Neural progenitor cell (in vitro differentiated cells): Measurements from ENCODE around the gene RBMS1. TPM values are rescaled to one million over a fixed set of nuclear protein-coding genes. Genes with fewer than 3 reads are reported as not detected.
"Not testable (repeated sequence)": the region's sequence is repeated elsewhere in the genome, so short reads cannot be mapped to it uniquely, and the experiment has no call there.

Experiments
- DNase-seq: peaks from one replicate; pipeline ENCODE4 v3.0.0-alpha.2; 2016; ENCODE audit warnings: low spot score
- H2AFZ ChIP-seq: fragments of 200-600 bp; sonication (generic); replicated peaks from 2 replicates; pipeline ENCODE4 v1.6.1; 2016; ENCODE audit warnings: antibody characterized with exemption
- H3F3A ChIP-seq: fragments of 200-600 bp; sonication (generic); 2 replicates; pipeline ENCODE4 v1.6.1; 2016; ENCODE audit warnings: antibody characterized with exemption, low read depth
- H3K27ac ChIP-seq: fragments of 200-600 bp; sonication (generic); 2 replicates; pipeline ENCODE4 v1.5.1; 2016; ENCODE audit warnings: mild to moderate bottlenecking
- H3K27me3 ChIP-seq: fragments of 200-600 bp; sonication (generic); 2 replicates; pipeline ENCODE4 v1.6.1; 2016; ENCODE audit warnings: mild to moderate bottlenecking, moderate library complexity
- H3K36me3 ChIP-seq: fragments of 200-600 bp; sonication (generic); 2 replicates; pipeline ENCODE4 v1.5.1; 2016
- H3K4me1 ChIP-seq: fragments of 200-600 bp; sonication (generic); 2 replicates; pipeline ENCODE4 v1.6.1; 2016; ENCODE audit warnings: mixed run types
- H3K4me2 ChIP-seq: fragments of 200-600 bp; sonication (generic); 2 replicates; pipeline ENCODE4 v1.6.1; 2016
- H3K4me3 ChIP-seq: fragments of 200-600 bp; sonication (generic); 2 replicates; pipeline ENCODE4 v1.5.1; 2016
- H3K79me2 ChIP-seq: fragments of 200-600 bp; sonication (generic); 2 replicates; pipeline ENCODE4 v1.6.1; 2016; ENCODE audit warnings: low read depth
- H3K9ac ChIP-seq: fragments of 200-600 bp; sonication (generic); 2 replicates; pipeline ENCODE4 v1.6.1; 2016
- H3K9me3 ChIP-seq: fragments of 200-600 bp; sonication (generic); 2 replicates; pipeline ENCODE4 v1.5.1; 2016; ENCODE audit warnings: low read depth
- H4K20me1 ChIP-seq: fragments of 200-600 bp; sonication (generic); 2 replicates; pipeline ENCODE4 v1.6.1; 2016; ENCODE audit warnings: low read depth
- H3K27ac Mint-ChIP-seq: 3 replicates; pipeline ENCODE4 v1.8.0; 2021; ENCODE audit warnings: mixed read lengths
- H3K27me3 Mint-ChIP-seq: 2 replicates; pipeline ENCODE4 v1.8.0; 2022; ENCODE audit warnings: low read depth, mild to moderate bottlenecking, inconsistent platforms, moderate library complexity, mixed read lengths; ENCODE audit not compliant: insufficient read depth
- H3K36me3 Mint-ChIP-seq: 3 replicates; pipeline ENCODE4 v1.8.0; 2021; ENCODE audit warnings: mixed read lengths
- H3K4me1 Mint-ChIP-seq: 3 replicates; pipeline ENCODE4 v1.8.0; 2021; ENCODE audit warnings: mixed read lengths
- H3K4me3 Mint-ChIP-seq: 3 replicates; pipeline ENCODE4 v1.8.0; 2021; ENCODE audit warnings: mild to moderate bottlenecking, moderate library complexity, mixed read lengths
- H3K9me3 Mint-ChIP-seq: 3 replicates; pipeline ENCODE4 v1.8.0; 2020; ENCODE audit warnings: mixed read lengths
- CTCF ChIP-seq: fragments of 200-600 bp; sonication (generic); IDR thresholded peaks from 2 replicates; pipeline ENCODE4 v1.5.1; 2017; ENCODE audit warnings: antibody characterized with exemption, mild to moderate bottlenecking
- EZH2 ChIP-seq: fragments of 200-600 bp; sonication (generic); IDR thresholded peaks from 2 replicates; pipeline ENCODE4 v1.6.1; 2017; ENCODE audit warnings: antibody characterized with exemption, mild to moderate bottlenecking, moderate library complexity
- EZH2phosphoT487 ChIP-seq: fragments of 200-600 bp; sonication (generic); IDR thresholded peaks from 2 replicates; pipeline ENCODE4 v1.6.1; 2017; ENCODE audit warnings: antibody characterized with exemption
- total RNA-seq: library from RNA; depleted of rRNA; stranded (reverse); fragments of >200 nt; gene quantifications from 2 replicates; pipeline ENCODE4 v1.2.3, GENCODE V29; 2015; ENCODE audit warnings: low replicate concordance

Gene RBMS1
- total RNA-seq, 1 donor from 2014 or later = 101 TPM

DNA sequence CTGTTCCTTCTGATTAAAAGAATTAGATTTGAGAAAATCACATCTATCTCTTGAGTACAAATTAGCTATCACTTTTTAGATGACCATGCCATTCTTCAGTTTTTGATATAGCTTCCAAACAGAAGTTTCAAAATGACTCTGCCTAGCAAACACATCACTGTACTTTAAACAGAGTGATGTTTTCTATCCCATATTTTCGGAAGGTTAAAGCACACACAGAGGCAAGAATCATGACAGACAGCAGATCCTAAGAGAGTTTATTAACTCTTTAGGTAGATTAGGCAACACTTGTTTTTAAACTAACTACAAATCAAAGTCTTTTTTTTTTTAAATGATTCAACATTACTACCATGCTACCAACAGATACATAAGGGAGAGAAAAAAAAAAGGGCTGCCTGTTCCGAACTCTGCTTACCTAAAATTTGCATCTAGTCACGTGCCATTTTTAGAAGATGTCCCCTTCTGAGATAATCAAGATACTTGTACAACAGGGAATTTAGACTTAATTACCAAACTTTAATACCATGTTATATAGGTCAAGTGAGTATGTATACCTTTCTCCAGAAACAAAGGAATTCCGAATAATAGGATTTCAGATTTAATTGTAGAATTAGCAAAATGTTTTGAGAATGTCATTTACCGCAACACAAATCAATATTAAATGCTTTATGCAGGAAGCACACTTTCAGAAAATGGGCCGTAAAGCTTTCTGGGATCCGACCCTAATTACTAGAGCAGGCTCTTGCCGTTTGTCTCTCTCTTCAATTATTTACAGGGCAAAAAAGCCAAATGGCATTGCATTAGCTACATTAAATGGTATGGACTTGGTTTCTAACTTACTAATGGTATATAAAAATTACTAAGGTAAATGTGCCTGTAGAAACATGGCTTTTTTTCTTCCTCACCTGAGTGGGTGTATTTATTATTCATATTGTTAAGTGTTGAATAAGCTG is 2.6 kb downstream of the RBMS1 start:
- H3K9me3 Mint-ChIP-seq = peaks cover 2% of the 10 kb centered on the region
- peaks cover 65% of the 10 kb centered on the region for H3K79me2 ChIP-seq
- H3K9ac ChIP-seq = no peak overlapping the region
- peaks cover 13% of the 10 kb centered on the region for H3K4me1 ChIP-seq
- H3K4me3 Mint-ChIP-seq = peak overlapping the region; percentile 22
- H2AFZ ChIP-seq = no peak overlapping the region
- no peaks in the 10 kb centered on the region for H3K9me3 ChIP-seq
- TF ChIP-seq EZH2 (no peak), CTCF (no peak), EZH2phosphoT487 (no peak)
- peaks cover 5% of the 10 kb centered on the region for H3F3A ChIP-seq
- H3K27ac Mint-ChIP-seq = no peak overlapping the region
- peaks cover 24% of the 10 kb centered on the region for H3K4me1 Mint-ChIP-seq
- H3K27me3 ChIP-seq = peaks cover 11% of the 10 kb centered on the region
- H3K36me3 ChIP-seq = no peaks in the 10 kb centered on the region
- peaks cover 3% of the 10 kb centered on the region for H3K27me3 Mint-ChIP-seq
- peaks cover 4% of the 10 kb centered on the region for H4K20me1 ChIP-seq
- DNase-seq = no peak
- H3K36me3 Mint-ChIP-seq = peaks cover 1% of the 10 kb centered on the region
- H3K4me2 ChIP-seq = peak overlapping the region; percentile 86
- peak overlapping the region; percentile 98 for H3K4me3 ChIP-seq
- no peak overlapping the region for H3K27ac ChIP-seq

GRCh38 chr2:160489111-160489510 is 4.5 kb downstream of the RBMS1 start:
- Mint-ChIP-seq H3K27ac (no peak overlapping the region), H3K4me3 (no peak overlapping the region)
- H3K79me2 ChIP-seq = peaks cover 73% of the 10 kb centered on the region

DNA sequence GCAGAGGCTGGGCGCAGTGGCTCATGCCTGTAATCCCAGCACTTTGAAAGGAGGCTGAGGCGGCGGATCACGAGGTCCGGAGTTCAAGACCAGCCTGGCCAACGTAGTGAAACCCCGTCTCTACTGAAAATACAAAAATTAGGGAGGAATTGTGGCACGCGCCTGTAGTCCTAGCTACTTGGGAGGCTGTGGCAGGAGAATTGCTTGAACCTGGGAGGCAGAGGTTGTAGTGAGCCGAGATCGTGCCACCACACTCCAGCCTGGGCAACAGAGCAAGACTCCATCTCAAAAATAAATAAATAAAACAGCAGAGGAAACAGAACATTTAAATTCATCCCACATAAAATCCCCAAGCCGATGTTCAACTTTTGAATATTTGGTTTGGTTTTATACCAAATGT is 5.3 kb downstream of the RBMS1 start:
- H3K9me3 ChIP-seq, H3K27ac ChIP-seq, H3K27ac Mint-ChIP-seq, H2AFZ ChIP-seq, H3K36me3 Mint-ChIP-seq, H3F3A ChIP-seq, H3K36me3 ChIP-seq, H4K20me1 ChIP-seq, DNase-seq, H3K9ac ChIP-seq, H3K4me3 ChIP-seq, H3K27me3 ChIP-seq, H3K9me3 Mint-ChIP-seq, H3K4me2 ChIP-seq, H3K4me3 Mint-ChIP-seq, H3K27me3 Mint-ChIP-seq: not testable (repeated sequence)
- peaks cover 78% of the 10 kb centered on the region for H3K79me2 ChIP-seq
- H3K4me1 Mint-ChIP-seq = peaks cover 18% of the 10 kb centered on the region
- H3K4me1 ChIP-seq = peaks cover 23% of the 10 kb centered on the region

More at GRCh38 chr2:160489111-160489510, 4.5 kb downstream of the RBMS1 start:
- H3K9me3 ChIP-seq = no peaks in the 10 kb centered on the region
- no peaks in the 10 kb centered on the region for H3K36me3 ChIP-seq
- H3K4me2 ChIP-seq = no peak overlapping the region
- TF ChIP-seq CTCF (no peak), EZH2 (no peak), EZH2phosphoT487 (no peak)
- no peak overlapping the region for H3K4me3 ChIP-seq
- peaks cover 4% of the 10 kb centered on the region for H4K20me1 ChIP-seq
- H3K27me3 Mint-ChIP-seq = peaks cover 3% of the 10 kb centered on the region
- no peak overlapping the region for H3K9ac ChIP-seq
- H3K27me3 ChIP-seq = no peaks in the 10 kb centered on the region
- H2AFZ ChIP-seq = no peak overlapping the region
- H3K4me1 ChIP-seq = peaks cover 23% of the 10 kb centered on the region
- H3K27ac ChIP-seq = no peak overlapping the region
- peaks cover 18% of the 10 kb centered on the region for H3K4me1 Mint-ChIP-seq
- DNase-seq = no peak
- H3K36me3 Mint-ChIP-seq = peaks cover 1% of the 10 kb centered on the region
- peaks cover 2% of the 10 kb centered on the region for H3K9me3 Mint-ChIP-seq
- H3F3A ChIP-seq = peaks cover 7% of the 10 kb centered on the region

DNA sequence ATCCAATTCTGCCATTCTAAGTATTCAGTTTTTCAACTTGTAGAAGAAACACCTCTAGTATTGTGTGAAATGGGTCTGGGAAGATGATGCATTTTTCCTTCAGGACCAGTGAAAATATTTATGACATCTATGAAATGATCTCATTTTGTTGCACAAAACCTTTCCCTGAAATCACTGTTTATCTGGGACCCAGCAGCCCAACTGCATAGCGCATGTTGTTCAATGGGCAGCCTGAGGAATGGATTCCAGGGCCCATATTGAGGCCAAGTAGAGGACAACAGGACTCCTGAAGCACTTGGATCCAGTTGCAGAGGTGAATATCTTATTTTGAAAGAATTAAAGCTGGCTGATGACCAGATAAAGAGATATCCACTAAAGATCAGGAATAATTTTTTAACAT is 7.3 kb downstream of the RBMS1 start:
- H4K20me1 ChIP-seq = peaks cover 6% of the 10 kb centered on the region
- no peaks in the 10 kb centered on the region for H3K27me3 ChIP-seq
- no peak overlapping the region for H2AFZ ChIP-seq
- no peaks in the 10 kb centered on the region for H3K9me3 ChIP-seq
- H3K27ac ChIP-seq = no peak overlapping the region
- peaks cover 3% of the 10 kb centered on the region for H3K27me3 Mint-ChIP-seq
- peaks cover 12% of the 10 kb centered on the region for H3K4me1 Mint-ChIP-seq
- no peaks in the 10 kb centered on the region for H3K36me3 ChIP-seq
- peaks cover 25% of the 10 kb centered on the region for H3K4me1 ChIP-seq
- no peaks in the 10 kb centered on the region for H3K9me3 Mint-ChIP-seq
- H3K36me3 Mint-ChIP-seq = no peaks in the 10 kb centered on the region
- no peak overlapping the region for H3K4me2 ChIP-seq
- H3K9ac ChIP-seq = no peak overlapping the region
- no peak overlapping the region for H3K4me3 Mint-ChIP-seq
- H3K4me3 ChIP-seq = no peak overlapping the region
- H3K79me2 ChIP-seq = peaks cover 84% of the 10 kb centered on the region
- DNase-seq = no peak
- TF ChIP-seq EZH2 (no peak), EZH2phosphoT487 (no peak), CTCF (no peak)
- H3K27ac Mint-ChIP-seq = no peak overlapping the region
- H3F3A ChIP-seq = peaks cover 3% of the 10 kb centered on the region
